Epithelial cell of proximal tubule (primary cell): ENCODE measurements around the gene STK24. TPM values are rescaled to one million over a fixed set of nuclear protein-coding genes. Genes with fewer than 3 reads are reported as not detected.

ENCODE experiments used
- DNase-seq: peaks from one replicate; pipeline ENCODE4 v3.0.0-alpha.2; 2011; ENCODE audit warnings: low read depth
- H3K4me3 ChIP-seq: 2 replicates; pipeline ENCODE4 v1.5.1; 2011; ENCODE audit warnings: low read depth, mild to moderate bottlenecking, low read length
- CTCF ChIP-seq: conservative IDR thresholded peaks from 2 replicates; pipeline ENCODE4 v1.5.1; 2012; ENCODE audit warnings: low read depth, mild to moderate bottlenecking, low read length
- total RNA-seq: library from RNA; depleted of rRNA; stranded (reverse); fragments of >200 nt; gene quantifications from 2 replicates; pipeline ENCODE4 v1.2.3, GENCODE V29; 2015

Gene STK24
- total RNA-seq, 1 donor from 2014 or later: 115 TPM

GRCh38 chr13:98466634-98467236 lies 110.2 kb downstream of the STK24 start:
- no peak for DNase-seq
- TF ChIP-seq CTCF: peak; percentile 86
- H3K4me3 ChIP-seq: no peak overlapping the region

- no peak for TF ChIP-seq CTCF
- DNase-seq: no peak
- H3K4me3 ChIP-seq: no peak overlapping the region
These were observed 114.0 kb downstream of the STK24 start for GRCh38 chr13:98462946-98463345.

GRCh38 chr13:98462241-98462882 lies 114.5 kb downstream of the STK24 start:
- no peak overlapping the region for H3K4me3 ChIP-seq
- DNase-seq: no peak
- TF ChIP-seq CTCF: no peak

GRCh38 chr13:98461486-98462240 lies 115.2 kb downstream of the STK24 start:
- H3K4me3 ChIP-seq: no peak overlapping the region
- TF ChIP-seq CTCF: no peak
- no peak for DNase-seq

GRCh38 chr13:98460516-98460915 lies 116.4 kb downstream of the STK24 start:
- no peak overlapping the region for H3K4me3 ChIP-seq
- DNase-seq: no peak
- no peak for TF ChIP-seq CTCF

- TF ChIP-seq CTCF: no peak
- no peak for DNase-seq
- no peak overlapping the region for H3K4me3 ChIP-seq
These were observed 117.1 kb downstream of the STK24 start for GRCh38 chr13:98459721-98460370.
